CD14-positive monocyte (primary cell): Measurements from ENCODE around the gene ZFHX2. TPM values are rescaled to one million over a fixed set of nuclear protein-coding genes. Genes with fewer than 3 reads are reported as not detected.

Experiments
- DNase-seq, 3 donors: peaks; one replicate each; pipeline ENCODE4 v3.0.0-alpha.2; 2011 to 2022
- H2AFZ ChIP-seq: 2 replicates; pipeline ENCODE4 v1.6.0; 2012; ENCODE audit warnings: mild to moderate bottlenecking, low read depth, low read length, inconsistent platforms; ENCODE audit not compliant: insufficient read depth, poor library complexity, severe bottlenecking
- H3K27ac ChIP-seq, 2 donors: 1 replicate in 1 of 2; 2 replicates in 1 of 2; pipeline ENCODE4 v1.5.1; 2012 to 2013; ENCODE audit warnings: low read length in 2 of 2, control low read depth in 1 of 2, inconsistent platforms in 1 of 2, low read depth in 1 of 2, mild to moderate bottlenecking in 1 of 2
- H3K27me3 ChIP-seq, 2 donors: one replicate each; pipeline versions ENCODE4 v1.6.0 to v1.6.1; 2011 to 2013; ENCODE audit warnings: low read length in 2 of 2; ENCODE audit not compliant: control insufficient read depth in 2 of 2, insufficient read depth in 2 of 2
- H3K36me3 ChIP-seq, 2 donors: replicated peaks in 1 of 2; 1 replicate in 1 of 2; 2 replicates in 1 of 2; pipeline versions ENCODE4 v1.5.1 to v1.6.1; 2012 to 2013; ENCODE audit warnings: low read length in 2 of 2, control low read depth in 1 of 2, inconsistent platforms in 1 of 2, mild to moderate bottlenecking in 1 of 2; ENCODE audit not compliant: insufficient read depth in 2 of 2, control insufficient read depth in 1 of 2
- H3K4me1 ChIP-seq, 2 donors: 1 replicate in 1 of 2; 2 replicates in 1 of 2; pipeline versions ENCODE4 v1.5.1 to v1.6.1; 2012 to 2013; ENCODE audit warnings: low read length in 2 of 2, control low read depth in 1 of 2, inconsistent platforms in 1 of 2, mild to moderate bottlenecking in 1 of 2, moderate library complexity in 1 of 2; ENCODE audit not compliant: insufficient read depth in 2 of 2, control insufficient read depth in 1 of 2
- H3K4me2 ChIP-seq: replicated peaks from 2 replicates; pipeline ENCODE3; 2012; ENCODE audit warnings: low read length, moderate library complexity, mild to moderate bottlenecking; ENCODE audit not compliant: poor library complexity, severe bottlenecking; ENCODE audit errors: extremely low read depth
- H3K4me3 ChIP-seq, 3 experiments: fragments of 200-600 bp in 1 of 3; sonication (generic) in 1 of 3; replicated peaks in 1 of 3; 1 replicate in 2 of 3; 2 replicates in 1 of 3; pipeline ENCODE4 v1.5.1; 2011 to 2013; ENCODE audit warnings: low read length in 3 of 3, mild to moderate bottlenecking in 3 of 3, control low read depth in 2 of 3, low read depth in 2 of 3, inconsistent platforms in 1 of 3, moderate library complexity in 1 of 3
- H3K79me2 ChIP-seq: 2 replicates; pipeline ENCODE4 v1.6.0; 2012; ENCODE audit warnings: mild to moderate bottlenecking, control low read depth, inconsistent platforms, low read length, moderate library complexity; ENCODE audit not compliant: insufficient read depth
- H3K9ac ChIP-seq: 2 replicates; pipeline ENCODE4 v1.6.0; 2017; ENCODE audit warnings: low read length, mild to moderate bottlenecking; ENCODE audit not compliant: insufficient read depth, poor library complexity, severe bottlenecking
- H3K9me3 ChIP-seq, 2 donors: replicated peaks in 1 of 2; 1 replicate in 1 of 2; 2 replicates in 1 of 2; pipeline versions ENCODE4 v1.5.1 to v1.6.1; 2012 to 2013; ENCODE audit warnings: low read length in 2 of 2, control low read depth in 1 of 2; ENCODE audit not compliant: control insufficient read depth in 1 of 2, insufficient read depth in 1 of 2
- H4K20me1 ChIP-seq: 2 replicates; pipeline ENCODE4 v1.6.0; 2012; ENCODE audit warnings: mild to moderate bottlenecking, low read length, control low read depth, moderate library complexity; ENCODE audit not compliant: insufficient read depth
- H3K27ac Mint-ChIP-seq, 7 donors: one replicate each; pipeline ENCODE4 v1.8.0; 2020; ENCODE audit warnings: mild to moderate bottlenecking in 7 of 7, mixed read lengths in 7 of 7, moderate library complexity in 6 of 7, inconsistent platforms in 2 of 7
- H3K27me3 Mint-ChIP-seq, 3 donors: one replicate each; pipeline ENCODE4 v1.8.0; 2021 to 2022; ENCODE audit warnings: low read depth in 3 of 3, mild to moderate bottlenecking in 3 of 3, mixed read lengths in 3 of 3, moderate library complexity in 3 of 3, inconsistent platforms in 1 of 3
- H3K36me3 Mint-ChIP-seq, 2 donors: one replicate each; pipeline ENCODE4 v1.8.0; 2020; ENCODE audit warnings: mixed read lengths in 2 of 2, inconsistent platforms in 1 of 2, mild to moderate bottlenecking in 1 of 2
- H3K4me1 Mint-ChIP-seq: one replicate; pipeline ENCODE4 v1.8.0; 2020; ENCODE audit warnings: mild to moderate bottlenecking, mixed read lengths
- H3K4me3 Mint-ChIP-seq, 2 donors: one replicate each; pipeline ENCODE4 v1.8.0; 2020; ENCODE audit warnings: mild to moderate bottlenecking in 2 of 2, mixed read lengths in 2 of 2, moderate library complexity in 1 of 2
- H3K9me3 Mint-ChIP-seq, 7 donors: one replicate each; pipeline ENCODE4 v1.8.0; 2020 to 2022; ENCODE audit warnings: mixed read lengths in 7 of 7, mild to moderate bottlenecking in 6 of 7, moderate library complexity in 6 of 7, inconsistent platforms in 2 of 7
- WGBS: methylation state at CpG from one replicate; pipeline ENCODE4 v1.1.5; 2013; ENCODE audit warnings: missing lambda C conversion rate; ENCODE audit not compliant: insufficient coverage; 5-methylcytosine and 5-hydroxymethylcytosine counted together
- intact Hi-C, 2 donors: fragments of 100-400 bp; cut with micrococcal nuclease; formaldehyde crosslinking; loops; one replicate each; pipeline versions ENCODE4 v1.15.0 to v1.15.1; 2023
- polyA plus RNA-seq, 3 donors: library from polyadenylated mRNA; depleted of rRNA in 1 of 3; unstranded in 2 of 3; stranded (reverse) in 1 of 3; fragments of 300-500 nt in 2 of 3; fragments of >200 nt in 1 of 3; fragmentation: Illumina TruSeq in 2 of 3; gene quantifications; 1 replicate in 2 of 3; 2 replicates in 1 of 3; pipeline ENCODE4 v1.2.3, GENCODE V29; 2012 to 2021
- TF ChIP-seq, protein P1 (sequence below): fragments of 200-600 bp; IDR thresholded peaks from one replicate; pipeline ENCODE4 v1.8.0; 2022; ENCODE audit warnings: antibody characterized with exemption, mild to moderate bottlenecking

Gene ZFHX2
- polyA plus RNA-seq, 3 donors: 0.01 to 0.07 TPM; not detected in 1

DNA sequence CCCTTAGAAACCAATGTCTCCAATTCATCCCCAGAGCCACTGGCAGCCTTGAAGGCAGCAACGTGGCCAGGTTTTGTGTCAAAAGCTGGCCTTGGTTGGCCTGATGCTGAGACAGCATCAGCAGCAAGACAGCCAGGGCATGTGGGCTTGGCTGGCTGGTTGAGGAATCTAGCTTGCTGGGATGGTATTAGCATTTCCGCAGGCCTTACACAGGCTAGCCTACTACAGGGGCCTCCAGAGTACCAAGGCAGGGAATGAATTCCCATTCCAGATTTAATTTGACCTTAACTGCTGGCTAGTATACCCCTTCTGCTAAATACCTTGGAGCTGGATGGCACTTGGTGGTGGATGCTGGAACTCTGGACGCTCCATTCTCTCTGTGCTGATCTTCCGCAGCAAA, 66.2 kb downstream of the ZFHX2 start:
- Histone ChIP-seq H3K4me2 (no peak overlapping the region), H3K9ac (no peak overlapping the region), H3K4me3 (no peak overlapping the region), H3K9me3 (no peaks in the 10 kb centered on the region), H3K79me2 (no peaks in the 10 kb centered on the region), H3K36me3 (peaks cover 7 to 55% of the 10 kb centered on the region in 2 donors), H4K20me1 (no peaks in the 10 kb centered on the region), H3K27ac (no peak overlapping the region), H3K4me1 (no peaks in the 10 kb centered on the region), H3K27me3 (no peaks in the 10 kb centered on the region), H2AFZ (no peak overlapping the region)
- Mint-ChIP-seq H3K27ac (no peak overlapping the region), H3K4me3 (no peak overlapping the region), H3K4me1 (no peaks in the 10 kb centered on the region), H3K27me3 (peaks cover 0 to 2% (median 0%) of the 10 kb centered on the region in 3 donors), H3K36me3 (peaks cover 25 to 29% of the 10 kb centered on the region in 2 donors), H3K9me3 (no peaks in the 10 kb centered on the region)
- DNase-seq: no peak
- intact Hi-C loops: no loop called here
- no CpG with 5 or more reads among the region's 4 CpGs for WGBS
- TF ChIP-seq, protein P1, sequence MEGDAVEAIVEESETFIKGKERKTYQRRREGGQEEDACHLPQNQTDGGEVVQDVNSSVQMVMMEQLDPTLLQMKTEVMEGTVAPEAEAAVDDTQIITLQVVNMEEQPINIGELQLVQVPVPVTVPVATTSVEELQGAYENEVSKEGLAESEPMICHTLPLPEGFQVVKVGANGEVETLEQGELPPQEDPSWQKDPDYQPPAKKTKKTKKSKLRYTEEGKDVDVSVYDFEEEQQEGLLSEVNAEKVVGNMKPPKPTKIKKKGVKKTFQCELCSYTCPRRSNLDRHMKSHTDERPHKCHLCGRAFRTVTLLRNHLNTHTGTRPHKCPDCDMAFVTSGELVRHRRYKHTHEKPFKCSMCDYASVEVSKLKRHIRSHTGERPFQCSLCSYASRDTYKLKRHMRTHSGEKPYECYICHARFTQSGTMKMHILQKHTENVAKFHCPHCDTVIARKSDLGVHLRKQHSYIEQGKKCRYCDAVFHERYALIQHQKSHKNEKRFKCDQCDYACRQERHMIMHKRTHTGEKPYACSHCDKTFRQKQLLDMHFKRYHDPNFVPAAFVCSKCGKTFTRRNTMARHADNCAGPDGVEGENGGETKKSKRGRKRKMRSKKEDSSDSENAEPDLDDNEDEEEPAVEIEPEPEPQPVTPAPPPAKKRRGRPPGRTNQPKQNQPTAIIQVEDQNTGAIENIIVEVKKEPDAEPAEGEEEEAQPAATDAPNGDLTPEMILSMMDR: no peak

DNA sequence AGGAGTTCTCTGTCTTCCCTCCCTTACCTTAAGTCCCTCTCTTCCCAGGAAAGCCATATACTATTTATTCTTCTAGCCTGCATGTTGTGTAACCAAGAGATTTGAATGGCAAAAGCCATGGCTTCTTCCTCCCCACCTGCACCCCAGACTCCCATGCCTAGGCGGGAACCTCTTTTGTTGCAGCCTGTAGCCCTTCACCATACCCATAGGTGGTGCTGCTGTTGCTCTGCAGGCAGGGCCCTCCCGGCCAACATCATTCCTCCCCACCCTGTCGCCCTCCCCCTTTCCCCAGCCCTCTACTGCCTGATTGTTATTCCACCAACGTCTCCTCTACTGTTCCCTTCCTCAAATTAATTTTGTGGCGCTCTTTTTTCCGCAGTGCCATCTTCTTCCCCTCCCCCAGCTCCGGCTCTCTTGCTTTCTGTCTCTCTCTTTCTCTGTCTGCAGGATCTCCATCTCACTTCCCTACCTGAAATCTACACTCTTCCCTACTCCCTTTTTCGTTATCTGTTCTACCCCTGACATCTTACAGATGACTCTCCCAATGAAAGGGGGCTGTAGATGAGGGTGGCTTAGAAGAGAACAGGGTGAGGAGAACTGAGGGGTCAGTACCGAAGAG, 68.2 kb downstream of the ZFHX2 start:
- H3K27me3 Mint-ChIP-seq: peaks cover 0 to 2% (median 0%) of the 10 kb centered on the region in 3 donors
- no peak overlapping the region for H3K9ac ChIP-seq
- no peak overlapping the region for H3K4me3 ChIP-seq
- WGBS: 82% methylated on average over 8 of the region's 9 CpGs
- no peaks in the 10 kb centered on the region for H3K79me2 ChIP-seq
- no peak for DNase-seq
- no peak overlapping the region for H3K27ac Mint-ChIP-seq
- no peak overlapping the region for H3K4me2 ChIP-seq
- no peak overlapping the region for H3K4me3 Mint-ChIP-seq
- no peaks in the 10 kb centered on the region for H3K9me3 ChIP-seq
- H3K4me1 ChIP-seq: no peaks in the 10 kb centered on the region
- peaks cover 30 to 42% of the 10 kb centered on the region in 2 donors for H3K36me3 Mint-ChIP-seq
- no peak overlapping the region for H3K27ac ChIP-seq
- peaks cover 4% of the 10 kb centered on the region for H4K20me1 ChIP-seq
- H3K27me3 ChIP-seq: no peaks in the 10 kb centered on the region
- no peak overlapping the region for H2AFZ ChIP-seq
- H3K4me1 Mint-ChIP-seq: no peaks in the 10 kb centered on the region
- H3K9me3 Mint-ChIP-seq: no peaks in the 10 kb centered on the region
- TF ChIP-seq, protein P1: no peak
- peaks cover 17 to 62% of the 10 kb centered on the region in 2 donors for H3K36me3 ChIP-seq
- intact Hi-C loops: no loop called here
